Measurements from ENCODE around the gene TRIM2. TPM values are rescaled to one million over a fixed set of nuclear protein-coding genes. Genes with fewer than 3 reads are reported as not detected.
A peak's percentile ranks its signal among the peaks of the same experiment; 100 is the strongest.

The TRIM2 gene
- total RNA-seq, 1 experiment from 2014 or later: 22.0 TPM

- DNase-seq (ENCODE audit: low spot score): no peak
These were observed 71.4 kb downstream of the TRIM2 start for GRCh38 chr4:153275380-153276276.

GRCh38 chr4:153276971-153277370 is 72.7 kb downstream of the TRIM2 start:
- no peak for DNase-seq (ENCODE audit: low spot score)

- DNase-seq (ENCODE audit: low spot score): no peak
These were observed 77.2 kb downstream of the TRIM2 start for GRCh38 chr4:153281476-153281875.

GRCh38 chr4:153282023-153282422 is 77.8 kb downstream of the TRIM2 start:
- DNase-seq (ENCODE audit: low spot score): no peak

- DNase-seq (ENCODE audit: low spot score): no peak
These were observed 79.0 kb downstream of the TRIM2 start for GRCh38 chr4:153283260-153283659.

- no peak for DNase-seq (ENCODE audit: low spot score)
These were observed 85.9 kb downstream of the TRIM2 start for GRCh38 chr4:153290134-153290533.

GRCh38 chr4:153291562-153291961 is 87.3 kb downstream of the TRIM2 start:
- no peak for DNase-seq (ENCODE audit: low spot score)

GRCh38 chr4:153292897-153293741 is 88.9 kb downstream of the TRIM2 start:
- no peak for DNase-seq (ENCODE audit: low spot score)

GRCh38 chr4:153293742-153294057 is 89.5 kb downstream of the TRIM2 start:
- no peak for DNase-seq (ENCODE audit: low spot score)

- no peak for DNase-seq (ENCODE audit: low spot score)
These were observed 90.4 kb downstream of the TRIM2 start for GRCh38 chr4:153294631-153295030.

- DNase-seq (ENCODE audit: low spot score): no peak
These were observed 91.0 kb downstream of the TRIM2 start for GRCh38 chr4:153295131-153295755.

GRCh38 chr4:153296040-153296823 is 92.0 kb downstream of the TRIM2 start:
- no peak for DNase-seq (ENCODE audit: low spot score)

- no peak for DNase-seq (ENCODE audit: low spot score)
These were observed 92.9 kb downstream of the TRIM2 start for GRCh38 chr4:153297116-153297515.

- no peak for DNase-seq (ENCODE audit: low spot score)
These were observed 106.5 kb downstream of the TRIM2 start for GRCh38 chr4:153310793-153311192.

- no peak for DNase-seq (ENCODE audit: low spot score)
These were observed 110.7 kb downstream of the TRIM2 start for GRCh38 chr4:153314915-153315314.

- DNase-seq (ENCODE audit: low spot score): peak; percentile 45
These were observed 114.6 kb downstream of the TRIM2 start for GRCh38 chr4:153318696-153319320.

- DNase-seq (ENCODE audit: low spot score): no peak
These were observed 118.5 kb downstream of the TRIM2 start for GRCh38 chr4:153322791-153323190.

- DNase-seq (ENCODE audit: low spot score): no peak
These were observed 119.8 kb downstream of the TRIM2 start for GRCh38 chr4:153324046-153324445.

GRCh38 chr4:153325558-153325957 is 121.3 kb downstream of the TRIM2 start:
- DNase-seq (ENCODE audit: low spot score): no peak

GRCh38 chr4:153326513-153326912 is 122.3 kb downstream of the TRIM2 start:
- DNase-seq (ENCODE audit: low spot score): peak; percentile 34

- DNase-seq (ENCODE audit: low spot score): no peak
These were observed 123.0 kb downstream of the TRIM2 start for GRCh38 chr4:153327247-153327646.

Measured in H4 (cell line).